Smooth muscle cell of trachea (primary cell): ENCODE results near the gene TBC1D19. TPM values are rescaled to one million over a fixed set of nuclear protein-coding genes. Genes with fewer than 3 reads are reported as not detected.

Experiments used
- total RNA-seq: library from RNA; depleted of rRNA; stranded (reverse); fragments of >200 nt; gene quantifications from 2 replicates; pipeline ENCODE4 v1.2.1, GENCODE V29; 2014

Gene TBC1D19, protein sequence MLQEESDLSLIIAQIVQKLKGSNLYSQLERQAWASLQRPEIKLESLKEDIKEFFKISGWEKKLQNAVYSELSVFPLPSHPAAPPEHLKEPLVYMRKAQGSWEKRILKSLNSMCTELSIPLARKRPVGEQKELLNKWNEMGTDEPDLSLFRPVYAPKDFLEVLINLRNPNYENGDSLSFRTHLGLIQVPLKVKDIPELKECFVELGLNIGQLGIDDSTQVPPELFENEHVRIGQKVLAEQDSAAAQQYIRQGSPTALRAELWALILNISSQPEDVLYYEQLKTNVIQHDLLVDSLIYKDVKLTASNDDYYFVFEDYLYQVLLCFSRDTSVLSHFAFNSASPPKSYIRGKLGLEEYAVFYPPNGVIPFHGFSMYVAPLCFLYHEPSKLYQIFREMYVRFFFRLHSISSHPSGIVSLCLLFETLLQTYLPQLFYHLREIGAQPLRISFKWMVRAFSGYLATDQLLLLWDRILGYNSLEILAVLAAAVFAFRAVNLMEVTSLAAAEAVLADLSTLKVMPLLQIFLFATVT
- total RNA-seq: 88.8 and 187 TPM in 2 replicates

GRCh38 chr4:26583865-26584652 lies at the start of gene TBC1D19:
Gene TBC1D19 (plus strand): TSS chr4:26584084. CDS start chr4:26584194, 110 bp downstream.

Other genes starting within 250 kb of the TBC1D19 start
- 19.4 and 25.2 TPM in 2 replicates for gene CCKAR, start 93.6 kb upstream of the TBC1D19 start, total RNA-seq